Hippocampal formation (tissue), 2 donors: ENCODE data around the gene THBS1.

Experiments
- DNase-seq, 2 donors: peaks; one replicate each; lab custom pipeline; 2025; lab: John Stamatoyannopoulos, UW

The THBS1 gene

GRCh38 chr15:39608185-39609139 lies 27.6 kb downstream of the THBS1 start:
- no peak for DNase-seq

- no peak for DNase-seq
These were observed 28.5 kb downstream of the THBS1 start for GRCh38 chr15:39609166-39609916.

GRCh38 chr15:39610665-39611064 lies 29.8 kb downstream of the THBS1 start:
- no peak for DNase-seq

GRCh38 chr15:39613271-39613670 lies 32.4 kb downstream of the THBS1 start:
- DNase-seq: no peak

GRCh38 chr15:39613861-39614260 lies 33.0 kb downstream of the THBS1 start:
- no peak for DNase-seq

GRCh38 chr15:39616731-39617455 lies 36.0 kb downstream of the THBS1 start:
- DNase-seq: no peak

- DNase-seq: no peak
These were observed 37.4 kb downstream of the THBS1 start for GRCh38 chr15:39618063-39618823.

- DNase-seq: no peak
These were observed 40.3 kb downstream of the THBS1 start for GRCh38 chr15:39621210-39621609.

GRCh38 chr15:39621976-39622375 lies 41.1 kb downstream of the THBS1 start:
- no peak for DNase-seq

- DNase-seq: no peak
These were observed 42.0 kb downstream of the THBS1 start for GRCh38 chr15:39622660-39623516.

- no peak for DNase-seq
These were observed 42.7 kb downstream of the THBS1 start for GRCh38 chr15:39623529-39623931.

- no peak for DNase-seq
These were observed 43.9 kb downstream of the THBS1 start for GRCh38 chr15:39624806-39625205.

GRCh38 chr15:39625451-39625850 lies 44.6 kb downstream of the THBS1 start:
- no peak for DNase-seq

GRCh38 chr15:39625856-39626255 lies 45.0 kb downstream of the THBS1 start:
- no peak for DNase-seq

- no peak for DNase-seq
These were observed 46.7 kb downstream of the THBS1 start for GRCh38 chr15:39627451-39628143.

- DNase-seq: no peak
These were observed 47.2 kb downstream of the THBS1 start for GRCh38 chr15:39628144-39628508.

- no peak for DNase-seq
These were observed 47.8 kb downstream of the THBS1 start for GRCh38 chr15:39628546-39629257.

GRCh38 chr15:39629371-39629770 lies 48.5 kb downstream of the THBS1 start:
- no peak for DNase-seq

GRCh38 chr15:39629906-39630305 lies 49.0 kb downstream of the THBS1 start:
- DNase-seq: no peak
